Vagina (tissue), 2 donors: ENCODE measurements around the gene LRFN3.

Experiments
- POLR2A ChIP-seq, 2 donors: fragments of 450-650 bp; IDR thresholded peaks; one replicate each; pipeline ENCODE4 v1.6.1; 2017; ENCODE audit warnings: antibody characterized with exemption in 2 of 2, mild to moderate bottlenecking in 2 of 2, moderate library complexity in 2 of 2
- TF ChIP-seq, protein P1 (sequence below), 3 experiments: fragments of 450-650 bp in 2 of 3; fragments of 200-600 bp in 1 of 3; sonication (generic) in 1 of 3; IDR thresholded peaks; one replicate each; pipeline ENCODE4 v1.5.1; 2017 to 2019; ENCODE audit warnings: antibody characterized with exemption in 3 of 3, mild to moderate bottlenecking in 2 of 3, moderate library complexity in 2 of 3

DNA sequence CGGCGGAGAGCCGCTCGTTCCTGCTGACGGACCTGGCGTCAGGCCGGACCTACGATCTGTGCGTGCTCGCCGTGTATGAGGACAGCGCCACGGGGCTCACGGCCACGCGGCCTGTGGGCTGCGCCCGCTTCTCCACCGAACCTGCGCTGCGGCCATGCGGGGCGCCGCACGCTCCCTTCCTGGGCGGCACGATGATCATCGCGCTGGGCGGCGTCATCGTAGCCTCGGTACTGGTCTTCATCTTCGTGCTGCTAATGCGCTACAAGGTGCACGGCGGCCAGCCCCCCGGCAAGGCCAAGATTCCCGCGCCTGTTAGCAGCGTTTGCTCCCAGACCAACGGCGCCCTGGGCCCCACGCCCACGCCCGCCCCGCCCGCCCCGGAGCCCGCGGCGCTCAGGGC, 8.4 kb downstream of the LRFN3 start:
- TF ChIP-seq, protein P1, sequence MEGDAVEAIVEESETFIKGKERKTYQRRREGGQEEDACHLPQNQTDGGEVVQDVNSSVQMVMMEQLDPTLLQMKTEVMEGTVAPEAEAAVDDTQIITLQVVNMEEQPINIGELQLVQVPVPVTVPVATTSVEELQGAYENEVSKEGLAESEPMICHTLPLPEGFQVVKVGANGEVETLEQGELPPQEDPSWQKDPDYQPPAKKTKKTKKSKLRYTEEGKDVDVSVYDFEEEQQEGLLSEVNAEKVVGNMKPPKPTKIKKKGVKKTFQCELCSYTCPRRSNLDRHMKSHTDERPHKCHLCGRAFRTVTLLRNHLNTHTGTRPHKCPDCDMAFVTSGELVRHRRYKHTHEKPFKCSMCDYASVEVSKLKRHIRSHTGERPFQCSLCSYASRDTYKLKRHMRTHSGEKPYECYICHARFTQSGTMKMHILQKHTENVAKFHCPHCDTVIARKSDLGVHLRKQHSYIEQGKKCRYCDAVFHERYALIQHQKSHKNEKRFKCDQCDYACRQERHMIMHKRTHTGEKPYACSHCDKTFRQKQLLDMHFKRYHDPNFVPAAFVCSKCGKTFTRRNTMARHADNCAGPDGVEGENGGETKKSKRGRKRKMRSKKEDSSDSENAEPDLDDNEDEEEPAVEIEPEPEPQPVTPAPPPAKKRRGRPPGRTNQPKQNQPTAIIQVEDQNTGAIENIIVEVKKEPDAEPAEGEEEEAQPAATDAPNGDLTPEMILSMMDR (IDR thresholded peaks at IDR 0.05) = no peak
- no peak for TF ChIP-seq POLR2A (IDR thresholded peaks at IDR 0.05)
